Gastrocnemius medialis (tissue), 4 donors: Measurements from ENCODE around the gene NKTR.

Experiments used
- CTCF ChIP-seq, 5 experiments: fragments of 450-650 bp in 3 of 5; fragments of 200-600 bp in 2 of 5; sonication (generic) in 2 of 5; IDR thresholded peaks in 4 of 5; conservative IDR thresholded peaks in 1 of 5; 1 replicate in 4 of 5; 2 replicates in 1 of 5; pipeline ENCODE4 v1.5.1; 2016 to 2019; ENCODE audit warnings: antibody characterized with exemption in 5 of 5, mild to moderate bottlenecking in 3 of 5, moderate library complexity in 3 of 5
- POLR2A ChIP-seq, 2 donors: fragments of 450-650 bp; IDR thresholded peaks; one replicate each; pipeline ENCODE4 v1.6.1; 2017; ENCODE audit warnings: antibody characterized with exemption in 2 of 2, mild to moderate bottlenecking in 2 of 2, moderate library complexity in 2 of 2

GRCh38 chr3:42693530-42693930 lies 93.0 kb downstream of the NKTR start:
- TF ChIP-seq POLR2A (IDR thresholded peaks at IDR 0.05) (no peak), CTCF (IDR thresholded peaks at IDR 0.05 in 4 of 5, conservative IDR thresholded peaks at IDR 0.05 in 1 of 5) (no peak)
